GM21447 (cell line): ENCODE results near the gene INAFM1.

Source experiments
- ATAC-seq: cut with Tn5 transposase; IDR thresholded peaks from one replicate; pipeline ENCODE4 v1.9.1; 2021; ENCODE audit not compliant: unreplicated experiment

Gene INAFM1

GRCh38 chr19:47309038-47309437 lies 34.4 kb downstream of the INAFM1 start:
- ATAC-seq, result no peak

- ATAC-seq, result no peak
Observed at GRCh38 chr19:47309608-47310007, 34.9 kb downstream of the INAFM1 start, which contains the start of gene C5AR1. TSS of gene C5AR1 (plus strand) at chr19:47309861. CDS start at chr19:47309896, 35 bp downstream.

DNA sequence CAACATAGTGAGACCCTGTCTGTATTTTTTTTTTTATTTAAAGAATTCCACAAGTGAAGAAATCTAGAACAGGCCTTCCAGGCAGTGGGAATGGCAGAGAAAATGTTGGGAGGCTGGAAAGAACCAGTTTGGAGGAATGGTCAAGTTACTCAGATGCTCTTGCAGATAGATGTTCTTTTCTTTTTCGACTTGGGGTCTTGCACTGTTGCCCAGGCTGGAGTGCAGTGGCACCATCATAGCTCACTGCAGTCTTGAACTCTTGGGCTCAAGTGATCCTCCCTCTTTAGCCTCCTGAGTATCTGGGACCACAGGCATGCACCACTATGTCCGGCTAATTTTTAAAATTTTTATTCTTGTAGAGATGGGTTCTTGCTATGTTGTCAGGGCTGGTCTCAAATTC lies 35.6 kb downstream of the INAFM1 start:
- no peak for ATAC-seq

GRCh38 chr19:47310819-47311218 lies 36.1 kb downstream of the INAFM1 start:
- ATAC-seq, result no peak

GRCh38 chr19:47312366-47313006 lies 37.8 kb downstream of the INAFM1 start:
- ATAC-seq, result no peak

- no peak for ATAC-seq
Observed at GRCh38 chr19:47313754-47314295, 39.1 kb downstream of the INAFM1 start.

DNA sequence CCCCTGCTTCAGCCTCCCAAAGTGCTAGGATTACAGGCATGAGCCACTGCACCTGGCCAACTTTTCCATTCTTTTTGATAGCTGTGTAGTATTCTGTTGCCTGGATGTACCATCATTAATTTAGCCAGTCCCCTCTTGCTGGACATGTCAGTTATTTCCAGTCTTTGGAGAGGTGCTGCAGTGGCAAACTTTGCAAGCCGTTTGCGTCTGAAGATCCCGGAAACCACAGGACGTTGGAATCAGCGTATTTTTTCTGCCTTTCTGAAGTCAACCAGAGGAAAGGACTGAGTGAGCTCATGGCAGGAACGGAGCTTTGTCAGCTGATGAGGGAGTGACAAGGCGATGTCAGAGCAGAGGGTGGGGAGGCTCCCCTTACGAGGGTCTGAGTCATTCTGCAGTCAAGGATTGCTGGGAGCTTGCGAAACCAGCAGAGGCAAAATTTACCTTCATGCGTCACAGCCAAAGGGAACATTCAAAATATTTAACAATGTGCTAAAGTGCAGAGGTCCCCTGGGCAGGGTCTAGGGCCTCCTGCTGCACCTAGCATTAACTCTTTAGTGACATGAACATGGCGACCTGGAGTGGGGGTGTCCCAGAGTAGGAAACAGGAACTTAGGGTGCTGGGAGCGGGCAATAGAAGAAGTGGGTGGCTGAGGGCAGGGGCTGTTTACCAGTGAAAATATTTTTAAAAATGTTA lies 40.6 kb downstream of the INAFM1 start:
- no peak for ATAC-seq

- no peak for ATAC-seq
Observed at GRCh38 chr19:47316513-47316912, 41.8 kb downstream of the INAFM1 start.

- ATAC-seq, result no peak
Observed at GRCh38 chr19:47319923-47320871, 45.5 kb downstream of the INAFM1 start.

GRCh38 chr19:47321630-47322029 lies 46.9 kb downstream of the INAFM1 start:
- no peak for ATAC-seq

DNA sequence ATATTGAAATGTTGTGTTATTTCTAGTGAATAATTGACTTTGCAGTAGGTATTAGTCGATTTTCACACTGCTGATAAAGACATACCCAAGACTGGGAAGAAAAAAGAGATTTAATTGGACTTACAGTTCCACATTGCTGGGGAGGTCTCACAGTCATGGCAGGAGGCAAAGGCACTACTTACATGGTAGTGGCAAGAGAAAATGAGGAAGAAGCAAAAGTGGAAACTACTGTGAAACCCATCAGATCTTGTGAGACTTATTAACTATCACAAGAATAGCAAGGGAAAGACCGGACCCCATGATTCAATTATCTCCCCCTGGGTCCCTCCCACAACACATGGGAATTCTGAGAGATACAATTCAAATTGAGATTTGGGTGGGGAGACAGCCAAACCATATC lies 47.4 kb downstream of the INAFM1 start:
- no peak for ATAC-seq

- ATAC-seq, result no peak
Observed at GRCh38 chr19:47323409-47323808, 48.7 kb downstream of the INAFM1 start.

DNA sequence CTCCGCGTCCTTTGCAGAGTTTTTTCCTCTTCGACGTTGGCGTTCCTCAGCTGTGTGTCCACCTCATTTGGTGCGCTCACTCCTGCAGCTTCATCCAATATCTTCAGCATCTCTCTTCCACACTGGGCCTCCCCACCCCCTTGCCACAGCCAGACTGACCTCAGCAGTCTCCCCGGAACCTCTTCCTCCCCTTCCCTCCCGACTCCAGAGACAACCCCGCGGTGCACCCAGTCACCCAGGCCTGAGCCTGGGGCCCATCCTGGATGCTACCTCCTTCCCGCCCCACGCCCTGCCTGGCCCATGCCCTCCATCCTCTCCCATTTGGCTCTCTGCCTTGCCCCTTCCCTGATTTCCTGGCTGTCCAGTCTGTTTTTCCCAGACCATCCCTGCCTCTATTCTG lies 49.2 kb downstream of the INAFM1 start:
- no peak for ATAC-seq

GRCh38 chr19:47324502-47324901 lies 49.8 kb downstream of the INAFM1 start:
- ATAC-seq, result no peak
